ENCODE measurements around the gene PRICKLE2. TPM values are rescaled to one million over a fixed set of nuclear protein-coding genes. Genes with fewer than 3 reads are reported as not detected.

Gene PRICKLE2
- total RNA-seq, 6 experiments from 2014 or later = 2.4 to 4.4 (median 3.3) TPM

GRCh38 chr3:64145438-64145837, 79.8 kb downstream of the PRICKLE2 start:
- H3K36me3 ChIP-seq = no peaks in the 10 kb centered on the region
- TF ChIP-seq CTCF (IDR thresholded peaks at IDR 0.05) (no peak), POLR2A (IDR thresholded peaks at IDR 0.05) (no peak)
- H3K4me3 ChIP-seq = no peak overlapping the region
- no peaks in the 10 kb centered on the region for H3K4me1 ChIP-seq
- H3K27me3 ChIP-seq = no peaks in the 10 kb centered on the region
- intact Hi-C loops (cut with DNase I) = no loop called here
- ATAC-seq = no peak
- no peak overlapping the region for H3K27ac ChIP-seq
- no peaks in the 10 kb centered on the region for H3K9me3 ChIP-seq
- 80% methylated on average over 1 of the region's 2 CpGs for WGBS (ENCODE audit: insufficient coverage, low coverage, low lambda C conversion rate, missing lambda C conversion rate)
- no peak for DNase-seq

GRCh38 chr3:64144241-64144900, 80.9 kb downstream of the PRICKLE2 start:
- Histone ChIP-seq H3K36me3 (no peaks in the 10 kb centered on the region), H3K4me3 (no peak overlapping the region), H3K4me1 (no peaks in the 10 kb centered on the region), H3K27me3 (no peaks in the 10 kb centered on the region), H3K9me3 (no peaks in the 10 kb centered on the region), H3K27ac (no peak overlapping the region)
- TF ChIP-seq CTCF (IDR thresholded peaks at IDR 0.05) (no peak), POLR2A (IDR thresholded peaks at IDR 0.05) (no peak)
- ATAC-seq (no peak), DNase-seq (no peak)
- 87% methylated on average over 9 of the region's 9 CpGs for whole genome bisulfite sequencing (ENCODE audit: insufficient coverage, low coverage, low lambda C conversion rate, missing lambda C conversion rate)
- intact Hi-C loops (cut with DNase I) = no loop called here

- TF ChIP-seq POLR2A (IDR thresholded peaks at IDR 0.05) (no peak), CTCF (IDR thresholded peaks at IDR 0.05) (no peak)
- intact Hi-C loops (cut with DNase I) = no loop called here
- Histone ChIP-seq H3K27ac (no peak overlapping the region), H3K27me3 (no peaks in the 10 kb centered on the region), H3K36me3 (no peaks in the 10 kb centered on the region), H3K4me3 (no peak overlapping the region), H3K9me3 (no peaks in the 10 kb centered on the region), H3K4me1 (no peaks in the 10 kb centered on the region)
- DNase-seq (no peak), ATAC-seq (no peak)
- WGBS (ENCODE audit: insufficient coverage, low coverage, low lambda C conversion rate, missing lambda C conversion rate) = 57% methylated on average over 5 of the region's 5 CpGs
These were observed 81.7 kb downstream of the PRICKLE2 start for GRCh38 chr3:64143409-64144130.

- Histone ChIP-seq H3K9me3 (no peaks in the 10 kb centered on the region), H3K36me3 (no peaks in the 10 kb centered on the region), H3K27me3 (no peaks in the 10 kb centered on the region), H3K27ac (no peak overlapping the region), H3K4me3 (no peak overlapping the region), H3K4me1 (no peaks in the 10 kb centered on the region)
- intact Hi-C loops (cut with DNase I) = no loop called here
- ATAC-seq (no peak), DNase-seq (no peak)
- TF ChIP-seq POLR2A (IDR thresholded peaks at IDR 0.05) (no peak), CTCF (IDR thresholded peaks at IDR 0.05) (no peak)
- WGBS (ENCODE audit: insufficient coverage, low coverage, low lambda C conversion rate, missing lambda C conversion rate) = 92% methylated on average over 2 of the region's 3 CpGs
These were observed 83.8 kb downstream of the PRICKLE2 start for GRCh38 chr3:64141476-64141875.

Measured in right lobe of liver (tissue), 6 donors.